IMR-90 (cell line): ENCODE data around the gene RGS7BP. TPM values are rescaled to one million over a fixed set of nuclear protein-coding genes. Genes with fewer than 3 reads are reported as not detected.

Source experiments
- ATAC-seq: fragments of 200-7000 bp; cut with Tn5 transposase; 2 replicates; pipeline ENCODE4 v1.9.1; 2020; ENCODE audit warnings: low read depth, mild to moderate bottlenecking, moderate library complexity
- BruUV-seq: library from RNA; stranded (reverse); fragments of 400-500 nt; replicated peaks from 2 replicates; lab custom pipeline; 2021; lab: Mats Ljungman, UMichigan
- CTCF ChIA-PET: fragments of 300-600 bp; formaldehyde crosslinking; extraction: SDS; loops from one replicate; lab custom pipeline; 2021; ENCODE audit warnings: antibody characterized with exemption; lab: Yijun Ruan, JAX
- POLR2A ChIA-PET: fragments of 300-600 bp; sonication (Branson Sonifier 250); formaldehyde crosslinking; loops from one replicate; lab custom pipeline; 2022; ENCODE audit warnings: antibody characterized with exemption; ENCODE audit not compliant: unreplicated experiment; lab: Charles Lee
- DNase-seq: peaks from one replicate; pipeline ENCODE4 v3.0.0; 2013
- H2AFZ ChIP-seq: replicated peaks from 2 replicates; pipeline ENCODE3; 2013; ENCODE audit warnings: low read length, mild to moderate bottlenecking; ENCODE audit not compliant: poor library complexity
- H2AK5ac ChIP-seq: 2 replicates; pipeline ENCODE4 v1.6.1; 2013; ENCODE audit warnings: low read depth, low read length, inconsistent platforms
- H2AK9ac ChIP-seq: replicated peaks from 2 replicates; pipeline ENCODE3; 2013; ENCODE audit warnings: mild to moderate bottlenecking, low read depth, low read length, moderate library complexity; ENCODE audit not compliant: poor library complexity
- H2BK120ac ChIP-seq: 2 replicates; pipeline ENCODE4 v1.6.1; 2013; ENCODE audit warnings: low read depth, low read length, inconsistent platforms
- H2BK15ac ChIP-seq: 3 replicates; pipeline ENCODE4 v1.6.1; 2013; ENCODE audit warnings: low read depth, low read length, inconsistent platforms
- H2BK20ac ChIP-seq: 2 replicates; pipeline ENCODE4 v1.6.1; 2013; ENCODE audit warnings: low read depth, mild to moderate bottlenecking, inconsistent platforms, low read length, moderate library complexity
- H2BK5ac ChIP-seq: 2 replicates; pipeline ENCODE4 v1.6.1; 2013; ENCODE audit warnings: mild to moderate bottlenecking, low read depth, low read length, inconsistent platforms; ENCODE audit not compliant: poor library complexity, severe bottlenecking
- H3K14ac ChIP-seq: replicated peaks from 2 replicates; pipeline ENCODE4 v1.6.1; 2013; ENCODE audit warnings: low read depth, low read length, inconsistent platforms
- H3K18ac ChIP-seq: 2 replicates; pipeline ENCODE4 v1.6.1; 2013; ENCODE audit warnings: low read depth, low read length, control low read depth
- H3K23ac ChIP-seq: 2 replicates; pipeline ENCODE4 v1.6.1; 2013; ENCODE audit warnings: low read depth, low read length, inconsistent platforms
- H3K27ac ChIP-seq: 2 replicates; pipeline ENCODE4 v1.5.1; 2013; ENCODE audit warnings: mild to moderate bottlenecking, control low read depth, low read length; ENCODE audit not compliant: insufficient read depth
- H3K27me3 ChIP-seq: 2 replicates; pipeline ENCODE4 v1.6.1; 2013; ENCODE audit warnings: low read length; ENCODE audit not compliant: control insufficient read depth, insufficient read depth
- H3K36me3 ChIP-seq: 2 replicates; pipeline ENCODE4 v1.6.1; 2013; ENCODE audit warnings: low read length, mixed read lengths; ENCODE audit not compliant: control insufficient read depth, insufficient read depth
- H3K4ac ChIP-seq: 2 replicates; pipeline ENCODE4 v1.6.1; 2013; ENCODE audit warnings: low read depth, low read length, inconsistent platforms
- H3K4me1 ChIP-seq: 2 replicates; pipeline ENCODE4 v1.6.1; 2013; ENCODE audit warnings: low read length, mixed read lengths; ENCODE audit not compliant: control insufficient read depth, insufficient read depth
- H3K4me2 ChIP-seq: 2 replicates; pipeline ENCODE4 v1.6.1; 2013; ENCODE audit warnings: low read depth, mild to moderate bottlenecking, control low read depth, low read length, moderate library complexity
- H3K4me3 ChIP-seq: 2 replicates; pipeline ENCODE4 v1.5.1; 2013; ENCODE audit warnings: low read depth, mild to moderate bottlenecking, control low read depth, low read length, moderate library complexity; ENCODE audit not compliant: insufficient read depth
- H3K56ac ChIP-seq: 2 replicates; pipeline ENCODE4 v1.6.1; 2013; ENCODE audit warnings: low read length, inconsistent platforms; ENCODE audit not compliant: insufficient read depth; ENCODE audit errors: extremely low read depth
- H3K79me1 ChIP-seq, 2 experiments: 2 replicates each; pipeline ENCODE4 v1.6.1; 2013; ENCODE audit warnings: low read length in 2 of 2, inconsistent platforms in 1 of 2, low read depth in 1 of 2
- H3K9ac ChIP-seq: 2 replicates; pipeline ENCODE4 v1.6.1; 2013; ENCODE audit warnings: low read depth, low read length, control low read depth
- H3K9me1 ChIP-seq: 2 replicates; pipeline ENCODE4 v1.6.1; 2013; ENCODE audit warnings: low read length, inconsistent platforms; ENCODE audit not compliant: insufficient read depth
- H3K9me3 ChIP-seq: 2 replicates; pipeline ENCODE4 v1.6.1; 2013; ENCODE audit warnings: low read length; ENCODE audit not compliant: control insufficient read depth, insufficient read depth
- H4K20me1 ChIP-seq: 2 replicates; pipeline ENCODE4 v1.6.1; 2013; ENCODE audit warnings: low read length, inconsistent platforms; ENCODE audit not compliant: insufficient read depth
- H4K5ac ChIP-seq: 2 replicates; pipeline ENCODE4 v1.6.1; 2013; ENCODE audit warnings: mild to moderate bottlenecking, low read depth, low read length, control low read depth
- H4K8ac ChIP-seq, 2 experiments: 2 replicates each; pipeline ENCODE4 v1.6.1; 2013; ENCODE audit warnings: low read depth in 2 of 2, low read length in 2 of 2, control low read depth in 1 of 2, inconsistent platforms in 1 of 2
- H4K91ac ChIP-seq: 2 replicates; pipeline ENCODE4 v1.6.1; 2013; ENCODE audit warnings: low read depth, low read length, inconsistent platforms; ENCODE audit not compliant: insufficient read depth
- BHLHE40 ChIP-seq: fragments of 150-350 bp; IDR thresholded peaks from 2 replicates; pipeline ENCODE4 v1.6.1; 2016; ENCODE audit warnings: mild to moderate bottlenecking, low read depth, low read length
- CEBPB ChIP-seq: IDR thresholded peaks from 2 replicates; pipeline ENCODE4 v1.6.1; 2012; ENCODE audit warnings: low read depth, low read length, improper control_type of control experiment
- CHD1 ChIP-seq: IDR thresholded peaks from 2 replicates; pipeline ENCODE4 v1.6.1; 2012; ENCODE audit warnings: low read depth, low read length, improper control_type of control experiment
- CTCF ChIP-seq: conservative IDR thresholded peaks from 2 replicates; pipeline ENCODE4 v1.5.1; 2012; ENCODE audit warnings: mild to moderate bottlenecking, low read depth, low read length, improper control_type of control experiment
- FOS ChIP-seq: fragments of 150-350 bp; IDR thresholded peaks from 2 replicates; pipeline ENCODE4 v1.6.1; 2016; ENCODE audit warnings: low read depth, low read length
- MAFK ChIP-seq: IDR thresholded peaks from 2 replicates; pipeline ENCODE4 v1.6.1; 2012; ENCODE audit warnings: low read depth, low read length, improper control_type of control experiment
- MAZ ChIP-seq: IDR thresholded peaks from 2 replicates; pipeline ENCODE4 v1.6.1; 2012; ENCODE audit warnings: low read depth, mild to moderate bottlenecking, low read length, improper control_type of control experiment, moderate library complexity, borderline replicate concordance
- MXI1 ChIP-seq: IDR thresholded peaks from 2 replicates; pipeline ENCODE4 v1.6.1; 2012; ENCODE audit warnings: low read depth, mild to moderate bottlenecking, low read length, moderate library complexity, borderline replicate concordance
- NFE2L2 ChIP-seq: fragments of 150-350 bp; IDR thresholded peaks from 2 replicates; pipeline ENCODE4 v1.6.1; 2016; ENCODE audit warnings: low read depth, mild to moderate bottlenecking, low read length
- POLR2A ChIP-seq: IDR thresholded peaks from 2 replicates; pipeline ENCODE4 v1.6.1; 2012; ENCODE audit warnings: mild to moderate bottlenecking, low read depth, low read length
- RCOR1 ChIP-seq: IDR thresholded peaks from 2 replicates; pipeline ENCODE4 v1.6.1; 2012; ENCODE audit warnings: mild to moderate bottlenecking, low read length, improper control_type of control experiment; ENCODE audit not compliant: insufficient replicate concordance
- RFX5 ChIP-seq: IDR thresholded peaks from 2 replicates; pipeline ENCODE4 v1.8.0; 2012; ENCODE audit warnings: low read depth, mild to moderate bottlenecking, low read length, moderate library complexity
- SMC3 ChIP-seq: fragments of 150-350 bp; IDR thresholded peaks from 2 replicates; pipeline ENCODE4 v1.6.1; 2016; ENCODE audit warnings: low read depth, mild to moderate bottlenecking, antibody characterized with exemption, low read length, moderate library complexity
- dilution Hi-C: fragments of 300-500 bp; cut with HindIII; formaldehyde crosslinking; loops from one replicate; pipeline ENCODE4 v1.14.3; 2018; ENCODE audit warnings: low sequenced_read_pairs; ENCODE audit not compliant: unreplicated experiment
- in situ Hi-C: fragments of 300-500 bp; cut with MboI; formaldehyde crosslinking; loops from 3 replicates; pipeline ENCODE4 v1.14.3; 2019; ENCODE audit warnings: low sequenced_read_pairs, inconsistent platforms, mixed read lengths
- intact Hi-C: fragments of 100-400 bp; cut with micrococcal nuclease; formaldehyde crosslinking; loops from 2 replicates; pipeline ENCODE4 v1.10.0; 2022
- polyA plus RNA-seq, 3 experiments: library from polyadenylated mRNA; depleted of rRNA; stranded (reverse); fragments of >200 nt; gene quantifications; 2 replicates each; pipeline ENCODE4 v1.2.3, GENCODE V29; 2012; ENCODE audit warnings: low replicate concordance in 1 of 3
- total RNA-seq: library from RNA; depleted of rRNA; stranded (reverse); fragments of >200 nt; gene quantifications from 2 replicates; pipeline ENCODE4 v1.2.3, GENCODE V29; 2012
- TF ChIP-seq, protein P1 (sequence below): fragments of 150-350 bp; IDR thresholded peaks from 2 replicates; pipeline ENCODE4 v1.6.1; 2016; ENCODE audit warnings: low read depth, mild to moderate bottlenecking, low read length, moderate library complexity, borderline replicate concordance

RGS7BP gene
- total and polyA plus RNA-seq, 2 of the 4 experiments (the other 2 are of a cell fraction) = not detected

GRCh38 chr5:64599226-64599625 lies 93.4 kb downstream of the RGS7BP start:
- H3K4me2 ChIP-seq = no peak overlapping the region
- CTCF ChIA-PET = interaction anchor here (1.4 kb wide), 1 partner anchor 13 kb away, joined by 3 read pairs; no protein-coding TSS in a partner anchor
- dilution Hi-C loops = no loop called here
- no peaks in the 10 kb centered on the region for H3K36me3 ChIP-seq
- no peak overlapping the region for H3K4me3 ChIP-seq
- H3K18ac ChIP-seq = no peak overlapping the region
- in situ Hi-C loops = no loop called here
- no peak overlapping the region for H2BK20ac ChIP-seq
- BruUV-seq = no TSS peak
- H4K20me1 ChIP-seq = no peaks in the 10 kb centered on the region
- H2AK9ac ChIP-seq = no peak overlapping the region
- no peak overlapping the region for H3K27ac ChIP-seq
- H3K56ac ChIP-seq = no peak overlapping the region
- no peaks in the 10 kb centered on the region for H3K9me1 ChIP-seq
- no peak overlapping the region for H2AFZ ChIP-seq
- no peak for ATAC-seq
- intact Hi-C loops = no loop called here
- TF ChIP-seq, protein P1, sequence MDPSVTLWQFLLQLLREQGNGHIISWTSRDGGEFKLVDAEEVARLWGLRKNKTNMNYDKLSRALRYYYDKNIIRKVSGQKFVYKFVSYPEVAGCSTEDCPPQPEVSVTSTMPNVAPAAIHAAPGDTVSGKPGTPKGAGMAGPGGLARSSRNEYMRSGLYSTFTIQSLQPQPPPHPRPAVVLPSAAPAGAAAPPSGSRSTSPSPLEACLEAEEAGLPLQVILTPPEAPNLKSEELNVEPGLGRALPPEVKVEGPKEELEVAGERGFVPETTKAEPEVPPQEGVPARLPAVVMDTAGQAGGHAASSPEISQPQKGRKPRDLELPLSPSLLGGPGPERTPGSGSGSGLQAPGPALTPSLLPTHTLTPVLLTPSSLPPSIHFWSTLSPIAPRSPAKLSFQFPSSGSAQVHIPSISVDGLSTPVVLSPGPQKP = no peak
- TF ChIP-seq CEBPB = no peak
- TF ChIP-seq CTCF = no peak
- no peak for TF ChIP-seq MXI1
- TF ChIP-seq RCOR1 = no peak
- TF ChIP-seq FOS = no peak
- no peak for TF ChIP-seq MAZ
- TF ChIP-seq NFE2L2 = no peak
- no peak for TF ChIP-seq SMC3
- no peak for TF ChIP-seq MAFK
- no peak for TF ChIP-seq BHLHE40
- no peak for TF ChIP-seq CHD1
- no peak for TF ChIP-seq RFX5
- TF ChIP-seq POLR2A = no peak
- peaks cover 3% of the 10 kb centered on the region for H3K27me3 ChIP-seq
- no peak overlapping the region for H4K8ac ChIP-seq
- no peak overlapping the region for H3K14ac ChIP-seq
- no peak overlapping the region for H3K23ac ChIP-seq
- no peak overlapping the region for H3K4ac ChIP-seq
- H2AK5ac ChIP-seq = no peak overlapping the region
- H3K4me1 ChIP-seq = no peaks in the 10 kb centered on the region
- DNase-seq = no peak
- no peaks in the 10 kb centered on the region for H3K9me3 ChIP-seq
- no peak overlapping the region for H3K9ac ChIP-seq
- H4K91ac ChIP-seq = no peak overlapping the region
- H3K79me1 ChIP-seq = no peaks in the 10 kb centered on the region
- no peak overlapping the region for H2BK120ac ChIP-seq
- H4K5ac ChIP-seq = no peak overlapping the region
- POLR2A ChIA-PET = no interaction called here
- no peak overlapping the region for H2BK15ac ChIP-seq
- no peak overlapping the region for H2BK5ac ChIP-seq
